ENCODE measurements around the gene FOXP2. TPM values are rescaled to one million over a fixed set of nuclear protein-coding genes. Genes with fewer than 3 reads are reported as not detected.

The FOXP2 gene
- total RNA-seq, 3 donors from 2014 or later (not counting 1 experiment from before 2014, with no cell fraction given), result not detected

GRCh38 chr7:114466917-114467316 is 52.3 kb downstream of the FOXP2 start:
- DNase-seq, result no peak
- H3K27me3 ChIP-seq (ENCODE audit: control insufficient read depth, insufficient read depth, low read length), result no peaks in the 10 kb centered on the region
- no peak for TF ChIP-seq CTCF (IDR thresholded peaks at IDR 0.05)
- Mint-ChIP-seq H3K27ac (no peak overlapping the region), H3K4me3 (no peak overlapping the region), H3K4me1 (no peaks in the 10 kb centered on the region), H3K27me3 (ENCODE audit: low read depth in 2 of 2) (no peaks in the 10 kb centered on the region), H3K36me3 (no peaks in the 10 kb centered on the region), H3K9me3 (peaks cover 9 to 20% of the 10 kb centered on the region in 2 donors)
- H3K4me3 ChIP-seq (ENCODE audit: low read length), result no peak overlapping the region
- H3K9me3 ChIP-seq (ENCODE audit: control insufficient read depth, insufficient read depth, low read length), result no peaks in the 10 kb centered on the region
- no peaks in the 10 kb centered on the region for H3K36me3 ChIP-seq (ENCODE audit: control insufficient read depth, insufficient read depth, low read length)
- intact Hi-C loops (cut with micrococcal nuclease), result no loop called here
- ATAC-seq, result no peak
- H3K27ac ChIP-seq (ENCODE audit: low read length), result no peak overlapping the region
- H3K4me1 ChIP-seq (ENCODE audit: control insufficient read depth, insufficient read depth, low read length), result no peaks in the 10 kb centered on the region

GRCh38 chr7:114468844-114469243 is 54.2 kb downstream of the FOXP2 start:
- DNase-seq (no peak), ATAC-seq (no peak)
- intact Hi-C loops (cut with micrococcal nuclease), result no loop called here
- no peak overlapping the region for H3K27ac ChIP-seq (ENCODE audit: low read length)
- Mint-ChIP-seq H3K27me3 (ENCODE audit: low read depth in 2 of 2) (no peaks in the 10 kb centered on the region), H3K4me1 (no peaks in the 10 kb centered on the region), H3K27ac (no peak overlapping the region), H3K4me3 (no peak overlapping the region), H3K36me3 (no peaks in the 10 kb centered on the region), H3K9me3 (peaks cover 12 to 20% of the 10 kb centered on the region in 2 donors)
- 65% methylated on average over 2 of the region's 2 CpGs for WGBS (ENCODE audit: insufficient coverage)
- H3K4me1 ChIP-seq (ENCODE audit: control insufficient read depth, insufficient read depth, low read length), result no peaks in the 10 kb centered on the region
- H3K4me3 ChIP-seq (ENCODE audit: low read length), result no peak overlapping the region
- no peaks in the 10 kb centered on the region for H3K27me3 ChIP-seq (ENCODE audit: control insufficient read depth, insufficient read depth, low read length)
- TF ChIP-seq CTCF (IDR thresholded peaks at IDR 0.05), result no peak
- no peaks in the 10 kb centered on the region for H3K9me3 ChIP-seq (ENCODE audit: control insufficient read depth, insufficient read depth, low read length)
- no peaks in the 10 kb centered on the region for H3K36me3 ChIP-seq (ENCODE audit: control insufficient read depth, insufficient read depth, low read length)

- H3K4me1 ChIP-seq (ENCODE audit: control insufficient read depth, insufficient read depth, low read length), result no peaks in the 10 kb centered on the region
- no peaks in the 10 kb centered on the region for H3K4me1 Mint-ChIP-seq
- H3K36me3 Mint-ChIP-seq, result no peaks in the 10 kb centered on the region
- H3K27me3 Mint-ChIP-seq (ENCODE audit: low read depth in 2 of 2), result no peaks in the 10 kb centered on the region
- H3K9me3 ChIP-seq (ENCODE audit: control insufficient read depth, insufficient read depth, low read length), result no peaks in the 10 kb centered on the region
- TF ChIP-seq CTCF (IDR thresholded peaks at IDR 0.05), result no peak
- ATAC-seq (no peak), DNase-seq (no peak)
- no peak overlapping the region for H3K27ac ChIP-seq (ENCODE audit: low read length)
- no peak overlapping the region for H3K27ac Mint-ChIP-seq
- WGBS (ENCODE audit: insufficient coverage), result 96% methylated on average over 4 of the region's 6 CpGs
- no peaks in the 10 kb centered on the region for H3K36me3 ChIP-seq (ENCODE audit: control insufficient read depth, insufficient read depth, low read length)
- no peaks in the 10 kb centered on the region for H3K27me3 ChIP-seq (ENCODE audit: control insufficient read depth, insufficient read depth, low read length)
- H3K4me3 ChIP-seq (ENCODE audit: low read length), result no peak overlapping the region
- H3K4me3 Mint-ChIP-seq, result no peak overlapping the region
- H3K9me3 Mint-ChIP-seq, result peaks cover 8 to 14% of the 10 kb centered on the region in 2 donors
- intact Hi-C loops (cut with micrococcal nuclease), result no loop called here
Measured at GRCh38 chr7:114472896-114473512, 58.4 kb downstream of the FOXP2 start.

- H3K9me3 ChIP-seq (ENCODE audit: control insufficient read depth, insufficient read depth, low read length), result no peaks in the 10 kb centered on the region
Measured at GRCh38 chr7:114478384-114478783, 63.8 kb downstream of the FOXP2 start.

More at GRCh38 chr7:114478384-114478783, 63.8 kb downstream of the FOXP2 start:
- peaks cover 6% of the 10 kb centered on the region in 2 donors for H3K9me3 Mint-ChIP-seq
- TF ChIP-seq CTCF (IDR thresholded peaks at IDR 0.05), result no peak
- no peak overlapping the region for H3K4me3 Mint-ChIP-seq
- H3K4me1 ChIP-seq (ENCODE audit: control insufficient read depth, insufficient read depth, low read length), result no peaks in the 10 kb centered on the region
- no peak overlapping the region for H3K27ac ChIP-seq (ENCODE audit: low read length)
- H3K4me3 ChIP-seq (ENCODE audit: low read length), result no peak overlapping the region
- H3K36me3 ChIP-seq (ENCODE audit: control insufficient read depth, insufficient read depth, low read length), result no peaks in the 10 kb centered on the region
- no peaks in the 10 kb centered on the region for H3K36me3 Mint-ChIP-seq
- no peaks in the 10 kb centered on the region for H3K27me3 ChIP-seq (ENCODE audit: control insufficient read depth, insufficient read depth, low read length)
- intact Hi-C loops (cut with micrococcal nuclease), result no loop called here
- H3K27ac Mint-ChIP-seq, result no peak overlapping the region
- no peaks in the 10 kb centered on the region for H3K27me3 Mint-ChIP-seq (ENCODE audit: low read depth in 2 of 2)
- no peaks in the 10 kb centered on the region for H3K4me1 Mint-ChIP-seq
- DNase-seq, result no peak
- ATAC-seq, result no peak
